ENCODE measurements around the gene ZNF444.

The ZNF444 gene

GRCh38 chr19:56123266-56123891, 17.7 kb upstream of the ZNF444 start:
- DNase-seq: no peak

- no peak for DNase-seq
Measured at GRCh38 chr19:56124578-56124977, 16.5 kb upstream of the ZNF444 start.

GRCh38 chr19:56125806-56126590, 15.1 kb upstream of the ZNF444 start:
- DNase-seq: no peak

- DNase-seq: no peak
Measured at GRCh38 chr19:56126983-56127780, 13.9 kb upstream of the ZNF444 start.

GRCh38 chr19:56130006-56130405, 11.1 kb upstream of the ZNF444 start:
- no peak for DNase-seq

- no peak for DNase-seq
Measured at GRCh38 chr19:56131651-56132050, 9.4 kb upstream of the ZNF444 start.

- no peak for DNase-seq
Measured at GRCh38 chr19:56132316-56132822, 8.7 kb upstream of the ZNF444 start.

GRCh38 chr19:56133858-56134653, 7.0 kb upstream of the ZNF444 start:
- DNase-seq: no peak

GRCh38 chr19:56134654-56134921, 6.5 kb upstream of the ZNF444 start:
- no peak for DNase-seq

- DNase-seq: no peak
Measured at GRCh38 chr19:56136362-56136761, 4.7 kb upstream of the ZNF444 start.

GRCh38 chr19:56137405-56137804, 3.7 kb upstream of the ZNF444 start:
- DNase-seq: no peak

GRCh38 chr19:56138069-56138468, 3.0 kb upstream of the ZNF444 start:
- no peak for DNase-seq

- DNase-seq: no peak
Measured at GRCh38 chr19:56139847-56140582, 1.1 kb upstream of the ZNF444 start.

GRCh38 chr19:56141417-56141993, 418 bp downstream of the ZNF444 start:
- peak; percentile 35 for DNase-seq

GRCh38 chr19:56142087-56142787, 1.1 kb downstream of the ZNF444 start:
- no peak for DNase-seq

- DNase-seq: no peak
Measured at GRCh38 chr19:56142897-56143434, 1.9 kb downstream of the ZNF444 start.

GRCh38 chr19:56144376-56144775, 3.3 kb downstream of the ZNF444 start:
- DNase-seq: no peak

- no peak for DNase-seq
Measured at GRCh38 chr19:56144831-56145230, 3.7 kb downstream of the ZNF444 start.

GRCh38 chr19:56145698-56146097, 4.6 kb downstream of the ZNF444 start:
- DNase-seq: no peak

GRCh38 chr19:56146904-56147303, 5.8 kb downstream of the ZNF444 start:
- DNase-seq: no peak

GRCh38 chr19:56147307-56147706, 6.2 kb downstream of the ZNF444 start:
- no peak for DNase-seq
